ENCODE measurements around the gene NTSR1.

Gene NTSR1

GRCh38 chr20:62773845-62774714 lies 65.4 kb downstream of the NTSR1 start:
- TF ChIP-seq POLR2AphosphoS5 (IDR thresholded peaks at IDR 0.05; ENCODE audit: low read depth, low read length) (no peak), FOXP2 (optimal IDR thresholded peaks at IDR 0.05; ENCODE audit: borderline replicate concordance, extremely low read depth, extremely low read length, insufficient read depth) (no peak), TAF1 (IDR thresholded peaks at IDR 0.05; ENCODE audit: borderline replicate concordance, insufficient read depth, low read length) (no peak), REST (IDR thresholded peaks at IDR 0.05; ENCODE audit: insufficient read depth in 1 of 2, low read depth in 2 of 2, low read length in 2 of 2) (no peak), SIN3A (IDR thresholded peaks at IDR 0.05; ENCODE audit: borderline replicate concordance, insufficient read depth, low read length) (no peak)

- TF ChIP-seq REST (IDR thresholded peaks at IDR 0.05; ENCODE audit: insufficient read depth in 1 of 2, low read depth in 2 of 2, low read length in 2 of 2), result no peak
- TF ChIP-seq TAF1 (IDR thresholded peaks at IDR 0.05; ENCODE audit: borderline replicate concordance, insufficient read depth, low read length), result no peak
- no peak for TF ChIP-seq POLR2AphosphoS5 (IDR thresholded peaks at IDR 0.05; ENCODE audit: low read depth, low read length)
- no peak for TF ChIP-seq SIN3A (IDR thresholded peaks at IDR 0.05; ENCODE audit: borderline replicate concordance, insufficient read depth, low read length)
- no peak for TF ChIP-seq FOXP2 (optimal IDR thresholded peaks at IDR 0.05; ENCODE audit: borderline replicate concordance, extremely low read depth, extremely low read length, insufficient read depth)
Measured at GRCh38 chr20:62774762-62775161, 66.1 kb downstream of the NTSR1 start.

GRCh38 chr20:62775206-62775605 lies 66.6 kb downstream of the NTSR1 start:
- no peak for TF ChIP-seq REST (IDR thresholded peaks at IDR 0.05; ENCODE audit: insufficient read depth in 1 of 2, low read depth in 2 of 2, low read length in 2 of 2)

GRCh38 chr20:62776035-62776691 lies 67.5 kb downstream of the NTSR1 start:
- TF ChIP-seq SIN3A (IDR thresholded peaks at IDR 0.05; ENCODE audit: borderline replicate concordance, insufficient read depth, low read length), result no peak
- TF ChIP-seq TAF1 (IDR thresholded peaks at IDR 0.05; ENCODE audit: borderline replicate concordance, insufficient read depth, low read length), result no peak
- no peak for TF ChIP-seq FOXP2 (optimal IDR thresholded peaks at IDR 0.05; ENCODE audit: borderline replicate concordance, extremely low read depth, extremely low read length, insufficient read depth)
- no peak for TF ChIP-seq POLR2AphosphoS5 (IDR thresholded peaks at IDR 0.05; ENCODE audit: low read depth, low read length)
- no peak for TF ChIP-seq REST (IDR thresholded peaks at IDR 0.05; ENCODE audit: insufficient read depth in 1 of 2, low read depth in 2 of 2, low read length in 2 of 2)
